CD14-positive monocyte (primary cell): ENCODE results near the gene RGS7. TPM values are rescaled to one million over a fixed set of nuclear protein-coding genes. Genes with fewer than 3 reads are reported as not detected.

Experiments
- DNase-seq, 3 donors: peaks; one replicate each; pipeline ENCODE4 v3.0.0-alpha.2; 2011 to 2022
- H2AFZ ChIP-seq: 2 replicates; pipeline ENCODE4 v1.6.0; 2012; ENCODE audit warnings: mild to moderate bottlenecking, low read depth, low read length, inconsistent platforms; ENCODE audit not compliant: insufficient read depth, poor library complexity, severe bottlenecking
- H3K27ac ChIP-seq, 2 donors: 1 replicate in 1 of 2; 2 replicates in 1 of 2; pipeline ENCODE4 v1.5.1; 2012 to 2013; ENCODE audit warnings: low read length in 2 of 2, control low read depth in 1 of 2, inconsistent platforms in 1 of 2, low read depth in 1 of 2, mild to moderate bottlenecking in 1 of 2
- H3K27me3 ChIP-seq, 2 donors: one replicate each; pipeline versions ENCODE4 v1.6.0 to v1.6.1; 2011 to 2013; ENCODE audit warnings: low read length in 2 of 2; ENCODE audit not compliant: control insufficient read depth in 2 of 2, insufficient read depth in 2 of 2
- H3K36me3 ChIP-seq, 2 donors: replicated peaks in 1 of 2; 1 replicate in 1 of 2; 2 replicates in 1 of 2; pipeline versions ENCODE4 v1.5.1 to v1.6.1; 2012 to 2013; ENCODE audit warnings: low read length in 2 of 2, control low read depth in 1 of 2, inconsistent platforms in 1 of 2, mild to moderate bottlenecking in 1 of 2; ENCODE audit not compliant: insufficient read depth in 2 of 2, control insufficient read depth in 1 of 2
- H3K4me1 ChIP-seq, 2 donors: 1 replicate in 1 of 2; 2 replicates in 1 of 2; pipeline versions ENCODE4 v1.5.1 to v1.6.1; 2012 to 2013; ENCODE audit warnings: low read length in 2 of 2, control low read depth in 1 of 2, inconsistent platforms in 1 of 2, mild to moderate bottlenecking in 1 of 2, moderate library complexity in 1 of 2; ENCODE audit not compliant: insufficient read depth in 2 of 2, control insufficient read depth in 1 of 2
- H3K4me2 ChIP-seq: replicated peaks from 2 replicates; pipeline ENCODE3; 2012; ENCODE audit warnings: low read length, moderate library complexity, mild to moderate bottlenecking; ENCODE audit not compliant: poor library complexity, severe bottlenecking; ENCODE audit errors: extremely low read depth
- H3K4me3 ChIP-seq, 3 experiments: fragments of 200-600 bp in 1 of 3; sonication (generic) in 1 of 3; replicated peaks in 1 of 3; 1 replicate in 2 of 3; 2 replicates in 1 of 3; pipeline ENCODE4 v1.5.1; 2011 to 2013; ENCODE audit warnings: low read length in 3 of 3, mild to moderate bottlenecking in 3 of 3, control low read depth in 2 of 3, low read depth in 2 of 3, inconsistent platforms in 1 of 3, moderate library complexity in 1 of 3
- H3K79me2 ChIP-seq: 2 replicates; pipeline ENCODE4 v1.6.0; 2012; ENCODE audit warnings: mild to moderate bottlenecking, control low read depth, inconsistent platforms, low read length, moderate library complexity; ENCODE audit not compliant: insufficient read depth
- H3K9ac ChIP-seq: 2 replicates; pipeline ENCODE4 v1.6.0; 2017; ENCODE audit warnings: low read length, mild to moderate bottlenecking; ENCODE audit not compliant: insufficient read depth, poor library complexity, severe bottlenecking
- H3K9me3 ChIP-seq, 2 donors: replicated peaks in 1 of 2; 1 replicate in 1 of 2; 2 replicates in 1 of 2; pipeline versions ENCODE4 v1.5.1 to v1.6.1; 2012 to 2013; ENCODE audit warnings: low read length in 2 of 2, control low read depth in 1 of 2; ENCODE audit not compliant: control insufficient read depth in 1 of 2, insufficient read depth in 1 of 2
- H4K20me1 ChIP-seq: 2 replicates; pipeline ENCODE4 v1.6.0; 2012; ENCODE audit warnings: mild to moderate bottlenecking, low read length, control low read depth, moderate library complexity; ENCODE audit not compliant: insufficient read depth
- H3K27ac Mint-ChIP-seq, 7 donors: one replicate each; pipeline ENCODE4 v1.8.0; 2020; ENCODE audit warnings: mild to moderate bottlenecking in 7 of 7, mixed read lengths in 7 of 7, moderate library complexity in 6 of 7, inconsistent platforms in 2 of 7
- H3K27me3 Mint-ChIP-seq, 3 donors: one replicate each; pipeline ENCODE4 v1.8.0; 2021 to 2022; ENCODE audit warnings: low read depth in 3 of 3, mild to moderate bottlenecking in 3 of 3, mixed read lengths in 3 of 3, moderate library complexity in 3 of 3, inconsistent platforms in 1 of 3
- H3K36me3 Mint-ChIP-seq, 2 donors: one replicate each; pipeline ENCODE4 v1.8.0; 2020; ENCODE audit warnings: mixed read lengths in 2 of 2, inconsistent platforms in 1 of 2, mild to moderate bottlenecking in 1 of 2
- H3K4me1 Mint-ChIP-seq: one replicate; pipeline ENCODE4 v1.8.0; 2020; ENCODE audit warnings: mild to moderate bottlenecking, mixed read lengths
- H3K4me3 Mint-ChIP-seq, 2 donors: one replicate each; pipeline ENCODE4 v1.8.0; 2020; ENCODE audit warnings: mild to moderate bottlenecking in 2 of 2, mixed read lengths in 2 of 2, moderate library complexity in 1 of 2
- H3K9me3 Mint-ChIP-seq, 7 donors: one replicate each; pipeline ENCODE4 v1.8.0; 2020 to 2022; ENCODE audit warnings: mixed read lengths in 7 of 7, mild to moderate bottlenecking in 6 of 7, moderate library complexity in 6 of 7, inconsistent platforms in 2 of 7
- CTCF ChIP-seq: fragments of 200-600 bp; IDR thresholded peaks from one replicate; pipeline ENCODE4 v1.8.0; 2022; ENCODE audit warnings: antibody characterized with exemption, mild to moderate bottlenecking
- WGBS: methylation state at CpG from one replicate; pipeline ENCODE4 v1.1.5; 2013; ENCODE audit warnings: missing lambda C conversion rate; ENCODE audit not compliant: insufficient coverage; 5-methylcytosine and 5-hydroxymethylcytosine counted together
- intact Hi-C, 2 donors: fragments of 100-400 bp; cut with micrococcal nuclease; formaldehyde crosslinking; loops; one replicate each; pipeline versions ENCODE4 v1.15.0 to v1.15.1; 2023
- polyA plus RNA-seq, 3 donors: library from polyadenylated mRNA; depleted of rRNA in 1 of 3; unstranded in 2 of 3; stranded (reverse) in 1 of 3; fragments of 300-500 nt in 2 of 3; fragments of >200 nt in 1 of 3; fragmentation: Illumina TruSeq in 2 of 3; gene quantifications; 1 replicate in 2 of 3; 2 replicates in 1 of 3; pipeline ENCODE4 v1.2.3, GENCODE V29; 2012 to 2021

Gene RGS7
- polyA plus RNA-seq, 3 donors, result not detected

GRCh38 chr1:241253471-241253870 is 103.5 kb downstream of the RGS7 start:
- Mint-ChIP-seq H3K27me3 (no peaks in the 10 kb centered on the region), H3K4me3 (no peak overlapping the region), H3K27ac (no peak overlapping the region), H3K4me1 (no peaks in the 10 kb centered on the region), H3K9me3 (peaks cover 3 to 19% (median 8%) of the 10 kb centered on the region in 7 donors), H3K36me3 (no peaks in the 10 kb centered on the region)
- Histone ChIP-seq H3K9ac (no peak overlapping the region), H3K4me3 (no peak overlapping the region), H3K27me3 (no peaks in the 10 kb centered on the region), H4K20me1 (no peaks in the 10 kb centered on the region), H3K9me3 (peaks cover 12 to 16% of the 10 kb centered on the region in 2 donors), H2AFZ (no peak overlapping the region), H3K4me1 (no peaks in the 10 kb centered on the region), H3K4me2 (no peak overlapping the region), H3K79me2 (no peaks in the 10 kb centered on the region), H3K36me3 (no peaks in the 10 kb centered on the region), H3K27ac (no peak overlapping the region)
- intact Hi-C loops, result no loop called here
- no peak for TF ChIP-seq CTCF
- WGBS, result no CpG with 5 or more reads among the region's 2 CpGs
- DNase-seq, result no peak

GRCh38 chr1:241250465-241250864 is 106.5 kb downstream of the RGS7 start:
- Mint-ChIP-seq H3K4me3 (no peak overlapping the region), H3K36me3 (no peaks in the 10 kb centered on the region), H3K27ac (no peak overlapping the region), H3K27me3 (no peaks in the 10 kb centered on the region), H3K4me1 (no peaks in the 10 kb centered on the region), H3K9me3 (peaks cover 3 to 31% (median 16%) of the 10 kb centered on the region in 7 donors)
- Histone ChIP-seq H3K27ac (no peak overlapping the region), H2AFZ (no peak overlapping the region), H3K4me3 (no peak overlapping the region), H3K36me3 (no peaks in the 10 kb centered on the region), H3K9ac (no peak overlapping the region), H3K79me2 (no peaks in the 10 kb centered on the region), H3K4me1 (no peaks in the 10 kb centered on the region), H3K9me3 (peaks cover 22 to 28% of the 10 kb centered on the region in 2 donors), H3K4me2 (no peak overlapping the region), H3K27me3 (no peaks in the 10 kb centered on the region), H4K20me1 (no peaks in the 10 kb centered on the region)
- TF ChIP-seq CTCF, result no peak
- WGBS, result no CpG with 5 or more reads among the region's 1 CpG
- intact Hi-C loops, result no loop called here
- DNase-seq, result no peak
